Pons (tissue), 1 donor: ENCODE data around the gene RBM23.
A peak's percentile ranks its signal among the peaks of the same experiment; 100 is the strongest.
"Not testable (repeated sequence)": the region's sequence is repeated elsewhere in the genome, so short reads cannot be mapped to it uniquely, and the experiment has no call there.

Source experiments
- DNase-seq: peaks from one replicate; pipeline ENCODE4 v3.0.0-alpha.2; 2016; ENCODE audit warnings: low spot score

RBM23 gene

DNA sequence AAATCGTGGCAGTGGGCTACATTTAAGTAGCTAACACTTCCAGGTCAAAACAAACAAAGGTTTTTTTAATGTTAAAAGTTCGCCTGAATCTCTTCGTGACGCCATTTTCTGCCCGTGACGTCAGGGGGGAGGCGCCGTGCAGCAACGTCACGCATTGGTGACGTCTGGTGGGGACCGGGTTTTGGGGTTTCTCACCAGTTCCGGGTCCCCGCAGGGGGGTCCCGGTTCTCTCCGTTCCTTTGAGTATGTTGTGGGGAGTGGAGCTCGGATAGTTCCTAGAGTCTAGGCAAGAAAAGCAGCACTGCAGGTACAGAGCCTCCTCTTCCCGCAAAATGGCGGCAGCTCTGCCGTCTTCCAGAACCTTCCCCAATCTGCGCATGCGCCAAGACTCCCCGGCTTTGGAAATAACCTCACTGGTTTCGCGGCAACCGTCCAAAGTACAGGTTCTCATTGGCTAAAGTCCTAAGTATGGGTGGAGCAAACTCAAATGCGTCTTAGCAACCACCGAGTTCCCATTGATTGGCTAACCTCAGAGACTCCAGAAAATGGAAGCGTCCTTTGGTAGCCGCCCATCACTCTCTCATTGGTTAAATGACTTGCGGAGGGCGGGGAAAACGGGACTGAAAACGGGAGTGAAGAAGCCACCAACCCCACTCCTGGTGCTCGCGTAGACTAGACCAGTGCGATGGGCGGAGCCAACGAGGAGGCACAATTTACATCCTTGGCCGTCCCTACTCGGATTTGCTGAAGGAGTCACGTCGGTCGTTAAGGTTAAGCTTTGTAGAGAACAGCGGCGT, at the start of gene RBM23:
RBM23 (minus strand) TSS at position 346 of the 797 bp plus-strand sequence.
- peak; percentile 100 for DNase-seq

DNA sequence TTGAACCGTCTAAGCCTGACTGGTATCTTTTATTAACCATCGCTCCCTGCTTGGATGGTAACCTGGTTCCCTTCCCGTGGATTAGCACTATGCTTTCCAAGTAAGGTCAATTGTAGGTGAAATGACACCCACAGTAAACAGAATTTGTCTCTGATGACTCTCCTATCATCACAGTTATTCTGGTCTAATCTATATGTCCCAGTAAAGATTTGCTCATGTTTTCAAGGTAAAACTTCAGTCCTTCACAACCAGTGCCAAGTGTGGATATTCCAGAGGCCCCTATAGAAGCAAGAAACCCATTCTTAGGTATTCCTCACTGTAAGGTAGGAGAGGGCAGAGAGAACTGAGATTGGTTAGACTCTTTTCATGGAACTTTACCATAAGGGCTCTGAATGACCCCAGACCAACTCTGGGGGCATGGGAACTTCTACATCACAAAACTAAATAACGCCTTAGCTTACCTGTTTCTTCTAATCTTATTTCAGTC, 47.9 kb upstream of the RBM23 start:
- no peak for DNase-seq

DNA sequence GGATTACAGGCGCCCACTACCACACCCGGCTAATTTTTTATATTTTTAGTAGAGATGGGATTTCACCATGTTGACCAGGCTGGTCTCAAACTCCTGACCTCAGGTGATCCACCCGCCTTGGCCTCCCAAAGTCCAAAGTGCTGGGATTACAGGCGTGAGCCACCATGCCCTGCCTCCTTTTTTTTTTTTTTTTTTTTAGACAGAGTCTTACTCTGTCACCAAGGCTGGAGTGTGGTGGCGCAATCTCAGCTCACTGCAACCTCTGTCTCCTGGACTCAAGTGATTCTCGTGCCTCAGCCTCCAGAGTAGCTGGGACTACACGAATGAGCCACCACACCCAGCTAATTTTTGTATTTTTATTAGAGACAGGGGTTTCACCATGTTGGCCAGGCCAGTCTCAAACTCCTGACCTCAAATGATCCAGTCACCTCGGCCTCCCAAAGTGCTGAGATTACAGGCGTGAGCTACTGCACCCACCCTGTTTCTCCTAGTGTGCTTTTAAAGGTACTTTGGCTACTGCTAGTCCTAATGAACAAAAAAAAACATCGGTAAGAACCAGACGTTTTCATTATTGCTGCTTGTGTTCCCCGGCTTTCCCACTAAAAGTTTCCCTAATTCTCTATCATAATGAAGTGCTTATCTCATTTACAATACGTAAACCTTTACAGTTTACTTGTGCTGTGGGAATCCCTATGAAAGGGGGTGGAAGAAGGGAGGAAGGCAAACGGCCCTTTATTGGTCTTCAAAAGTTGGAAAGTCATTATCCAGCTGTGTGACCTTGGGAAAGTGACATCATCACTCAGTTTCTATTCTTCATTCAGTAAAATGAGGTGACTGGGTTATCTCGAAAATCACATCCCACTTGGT, 47.2 kb upstream of the RBM23 start:
- not testable (repeated sequence) for DNase-seq

DNA sequence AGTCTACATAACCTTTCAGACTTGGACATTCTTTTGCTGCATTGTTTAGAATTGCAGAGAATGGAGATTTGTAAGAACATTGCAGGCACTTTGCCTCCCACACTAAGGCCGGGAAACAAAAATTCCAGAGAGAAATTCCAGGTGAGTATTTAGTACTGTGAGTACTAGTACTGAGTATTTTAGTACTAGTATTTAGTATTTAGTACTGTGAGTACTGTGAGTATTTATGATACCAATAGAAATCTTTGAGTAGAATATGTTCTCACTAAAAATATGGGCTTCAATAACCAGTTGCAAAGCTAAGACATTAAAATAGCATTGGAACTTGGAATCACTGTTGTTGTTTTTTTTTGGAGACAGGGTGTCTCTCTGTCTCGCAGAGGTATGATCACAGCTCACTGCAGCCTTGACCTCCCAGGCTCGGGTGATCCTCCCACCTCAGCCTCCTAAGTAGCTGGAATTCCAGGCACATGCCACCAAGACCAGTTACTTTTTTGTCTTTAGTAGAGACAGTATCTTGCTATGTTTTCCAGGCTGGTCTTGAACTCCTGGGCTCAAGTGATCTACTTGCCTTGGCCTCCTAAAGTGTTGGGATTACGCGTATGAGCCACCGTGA, 43.2 kb upstream of the RBM23 start:
- no peak for DNase-seq

DNA sequence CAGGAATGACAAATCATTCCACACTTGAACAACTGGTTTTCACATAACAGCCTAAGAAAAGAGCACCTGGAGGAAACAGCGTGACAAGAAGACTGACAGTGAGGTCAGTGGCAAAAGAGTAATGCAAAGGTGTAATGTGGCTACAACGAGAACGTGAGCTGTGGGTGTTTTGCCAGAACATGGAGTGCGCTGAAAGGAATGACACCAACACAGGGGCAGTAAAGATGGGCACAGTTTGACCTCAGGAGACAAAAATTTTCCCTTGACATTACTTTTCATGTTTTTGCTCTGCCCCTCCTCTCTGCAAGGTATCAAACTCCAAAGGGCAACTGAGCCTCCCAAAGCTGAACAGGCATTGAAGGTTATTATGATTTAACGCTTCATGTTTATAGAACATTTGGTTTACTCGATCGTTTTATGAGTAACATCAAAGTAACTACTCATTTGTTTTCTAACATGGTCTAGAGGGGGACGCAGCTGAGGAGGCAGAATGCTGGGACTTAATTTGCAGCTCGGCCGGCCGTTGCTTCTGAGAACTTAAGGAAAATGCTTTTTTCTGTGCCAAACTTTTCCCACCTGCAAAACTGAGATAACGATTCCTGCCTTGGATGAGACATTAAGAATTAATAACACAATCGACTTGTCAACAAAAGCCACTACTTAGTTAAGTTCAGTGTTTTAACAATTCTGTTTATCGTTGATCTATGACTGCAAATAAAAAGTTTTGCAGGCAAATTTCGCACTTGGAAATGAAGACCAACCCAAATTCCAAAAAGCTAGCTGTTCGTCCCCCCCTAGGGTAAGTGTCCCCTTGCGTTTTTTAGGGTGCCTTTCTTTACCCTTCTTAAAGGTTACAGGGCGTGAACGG, 37.0 kb upstream of the RBM23 start:
- DNase-seq: no peak

DNA sequence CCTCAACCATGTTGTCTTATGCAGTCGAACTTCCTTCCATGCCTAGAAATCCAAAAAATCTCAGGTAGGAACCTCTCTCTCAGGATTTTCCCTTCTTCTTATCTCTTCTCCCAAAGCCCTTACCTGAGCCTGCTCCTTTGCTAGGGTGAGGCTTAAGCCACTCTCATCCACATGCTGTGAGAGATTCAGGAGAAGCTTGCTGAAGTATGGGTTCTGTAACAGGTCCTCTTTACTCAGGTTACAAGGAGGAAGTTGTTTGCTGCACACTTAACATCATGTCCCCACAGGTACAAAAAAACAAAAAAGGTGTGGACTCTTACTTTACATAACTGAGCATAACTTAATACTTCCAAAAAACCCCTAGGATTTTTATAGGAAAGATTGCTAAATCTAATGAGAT, 33.5 kb upstream of the RBM23 start:
- no peak for DNase-seq

DNA sequence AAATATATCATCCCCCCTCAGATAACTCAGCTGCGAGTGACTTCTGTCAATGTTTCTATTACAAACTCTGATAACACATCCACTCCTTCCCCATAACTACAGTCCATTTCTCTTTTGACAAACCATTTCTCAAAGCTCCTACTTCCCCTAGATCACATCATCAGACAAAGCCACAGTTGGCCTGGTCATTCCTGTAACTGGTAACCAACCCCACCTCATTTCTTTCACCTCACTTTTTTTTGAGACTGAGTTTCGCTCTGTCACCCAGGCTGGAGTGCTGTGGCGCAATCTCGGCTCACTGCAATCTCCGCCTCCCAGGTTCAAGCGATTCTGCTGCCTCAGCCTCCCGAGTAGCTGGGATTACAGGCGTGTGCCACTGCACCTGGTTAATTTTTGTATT, 32.8 kb upstream of the RBM23 start:
- DNase-seq: not testable (repeated sequence)

DNA sequence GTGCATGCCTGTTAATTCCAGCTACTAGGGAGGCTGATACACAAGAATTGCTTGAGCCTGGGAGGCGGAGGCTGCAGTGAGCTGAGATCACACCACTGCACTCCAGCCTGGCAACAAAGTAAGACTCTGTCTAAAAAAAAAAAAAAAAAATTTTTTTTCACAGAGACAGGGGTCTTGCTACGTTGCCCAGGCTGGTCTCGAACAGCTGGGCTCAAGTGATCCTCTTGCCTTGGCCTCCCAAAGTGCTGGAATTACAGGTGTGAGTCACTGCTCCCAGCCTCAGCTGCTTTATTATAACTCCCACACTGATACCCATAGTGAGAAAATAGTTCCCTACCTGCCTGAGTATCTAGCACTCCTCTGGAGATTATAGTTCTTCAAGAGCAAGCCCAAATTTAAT, 26.7 kb upstream of the RBM23 start:
- no peak for DNase-seq

DNA sequence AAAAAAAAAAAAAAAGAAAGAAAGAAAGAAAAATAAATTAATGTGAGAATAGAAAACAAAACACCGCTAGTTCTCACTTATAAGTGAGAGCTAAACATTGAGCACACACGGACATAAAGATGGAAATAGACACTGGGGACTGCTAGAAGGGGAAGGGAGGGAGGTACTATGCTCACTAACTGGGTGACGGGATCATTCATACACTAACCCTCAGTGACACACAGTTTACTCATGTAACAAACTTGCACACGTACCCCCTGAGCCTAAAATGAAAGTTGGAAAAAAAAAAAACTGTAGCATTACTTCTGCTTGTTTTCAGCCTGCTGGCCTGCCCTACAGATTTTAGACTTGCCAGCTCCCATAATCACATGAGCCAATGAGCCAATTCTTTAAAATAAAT, 20.7 kb upstream of the RBM23 start:
- DNase-seq: no peak

DNA sequence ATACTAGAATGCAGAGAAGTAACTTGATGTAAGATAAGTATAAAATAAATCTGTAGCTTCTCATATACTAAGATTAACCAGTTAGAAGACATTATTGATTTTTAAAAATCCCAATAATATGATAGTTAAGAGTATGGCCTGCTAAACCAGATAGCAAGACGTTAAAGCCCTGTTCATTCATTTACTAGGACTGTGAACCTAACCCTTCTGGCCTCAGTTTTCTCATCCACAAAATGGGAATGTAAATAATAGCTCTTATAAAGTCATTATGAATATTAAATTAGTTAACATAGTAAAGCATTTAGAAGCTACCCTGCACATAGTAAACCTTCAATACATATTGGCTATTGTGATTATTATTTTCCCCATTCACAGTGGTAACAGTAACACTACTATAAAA, 16.2 kb upstream of the RBM23 start:
- no peak for DNase-seq

DNA sequence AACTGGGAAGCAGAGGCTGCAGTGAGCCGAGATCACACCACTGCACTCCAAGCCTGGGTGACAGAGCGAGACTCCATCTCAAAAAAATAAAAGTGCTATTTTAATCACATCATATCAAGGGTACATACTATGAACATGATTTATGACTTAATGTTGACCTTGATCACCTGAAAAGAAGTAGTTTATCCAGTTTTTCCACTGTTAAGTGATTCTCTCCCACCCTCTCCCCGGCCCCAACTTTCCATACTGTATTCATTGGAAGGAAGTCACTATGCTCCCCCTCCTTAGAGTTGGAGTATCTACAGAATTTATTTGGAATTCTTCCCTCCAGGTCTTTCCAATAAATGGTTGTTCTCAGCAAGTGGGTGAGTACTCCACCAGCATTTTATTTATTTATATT, 13.2 kb upstream of the RBM23 start:
- DNase-seq: no peak

DNA sequence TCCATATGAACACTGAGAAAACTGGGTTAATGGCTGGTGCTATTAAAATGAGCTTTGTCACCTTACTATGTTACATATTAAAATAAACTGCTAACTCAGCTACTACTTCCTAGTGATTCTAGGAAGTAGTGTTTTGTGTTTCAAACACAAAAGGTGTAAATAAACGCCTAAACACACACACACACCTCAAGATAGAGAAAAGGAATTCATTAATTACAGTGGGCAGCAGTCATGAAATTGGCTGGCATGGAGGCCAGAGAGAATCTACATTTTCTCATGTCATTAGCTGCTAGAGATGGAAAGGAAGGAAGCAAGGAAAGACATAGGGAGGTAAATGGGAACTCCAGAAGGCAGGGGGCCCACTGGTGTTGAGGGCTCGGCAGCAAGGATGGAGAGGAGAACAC, 11.0 kb upstream of the RBM23 start:
- DNase-seq: no peak

DNA sequence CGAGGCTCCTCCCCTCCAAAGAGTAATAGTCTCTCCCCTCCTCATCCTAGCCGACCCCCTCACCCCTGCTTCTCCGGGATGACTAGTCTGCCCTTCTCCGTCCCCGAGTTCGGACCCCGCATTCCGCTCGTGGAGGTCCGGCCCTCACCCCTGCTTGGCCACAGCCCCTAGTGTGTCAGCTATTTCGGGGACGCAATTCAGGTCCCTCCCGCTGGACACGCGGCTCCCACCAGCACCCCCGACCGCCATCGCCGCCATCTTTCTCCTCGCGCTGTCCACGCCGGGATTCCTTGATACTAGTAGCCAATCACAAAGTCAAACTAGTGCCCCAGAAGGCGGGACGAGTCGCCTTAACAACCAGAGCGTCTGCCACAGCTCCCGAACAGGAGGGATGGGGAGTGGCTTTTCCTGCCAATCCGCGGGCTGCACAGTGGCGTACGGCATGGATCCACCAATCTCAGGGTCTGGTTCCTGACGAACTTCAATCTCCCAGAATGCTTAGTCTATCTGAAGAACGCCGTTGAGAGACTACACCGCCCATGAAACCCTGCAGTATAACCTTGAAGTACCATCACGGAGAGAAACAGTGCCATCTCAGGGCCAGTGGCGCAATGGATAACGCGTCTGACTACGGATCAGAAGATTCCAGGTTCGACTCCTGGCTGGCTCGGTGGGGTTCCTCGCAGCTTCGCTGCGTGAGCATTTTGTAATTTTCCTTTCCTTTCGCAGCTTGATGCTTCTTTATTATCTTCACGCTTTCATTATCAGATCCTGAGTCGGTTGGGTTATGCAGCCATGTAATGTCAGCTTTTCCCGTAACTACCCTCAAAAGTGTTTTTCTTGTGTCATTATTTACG, 10.4 kb upstream of the RBM23 start, which contains the start of gene PRMT5:
PRMT5 (minus strand) TSS at position 273 of the 857 bp plus-strand sequence; CDS start at position 258, 15 bp downstream.
- peak; percentile 100 for DNase-seq

DNA sequence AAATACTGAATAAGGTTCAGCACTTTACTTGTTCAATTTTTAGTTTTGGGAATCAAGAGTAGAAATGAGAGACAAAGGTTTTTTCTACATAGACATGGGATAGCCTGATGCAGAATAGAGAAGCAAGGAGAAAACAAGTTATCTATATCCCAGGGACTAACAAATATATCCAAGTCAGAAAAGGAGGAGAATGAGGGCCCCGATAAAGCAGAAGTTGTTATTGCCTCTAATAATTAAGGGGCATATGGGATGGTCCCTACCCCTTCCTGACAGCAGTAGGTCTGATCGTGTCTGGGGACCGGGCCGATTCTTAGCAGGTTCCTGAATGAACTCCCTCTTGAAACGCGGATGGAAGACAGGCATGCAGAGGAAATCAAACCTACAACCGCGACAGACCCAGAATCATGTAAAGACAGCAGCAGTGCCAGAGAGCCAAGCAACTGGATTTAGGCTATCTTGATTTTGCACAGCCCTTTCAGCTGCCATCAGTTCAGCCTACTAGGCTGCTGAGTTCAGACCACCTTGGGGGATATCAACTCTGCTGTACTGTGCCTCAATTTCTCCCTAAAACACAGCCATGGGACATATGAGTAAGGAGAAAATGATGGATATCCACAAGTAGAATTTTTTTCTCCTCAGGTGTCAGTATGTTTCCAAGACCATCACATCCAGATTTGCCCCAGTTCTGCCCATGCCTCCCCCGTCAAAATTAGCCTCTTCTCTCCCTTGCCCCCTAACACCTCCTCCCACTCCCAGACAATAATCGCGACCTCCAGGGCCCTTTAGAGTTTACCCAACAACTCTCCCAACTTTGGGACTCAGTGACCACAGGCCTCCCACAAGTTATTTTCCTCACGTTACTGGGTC, 9.5 kb upstream of the RBM23 start:
- DNase-seq: no peak

DNA sequence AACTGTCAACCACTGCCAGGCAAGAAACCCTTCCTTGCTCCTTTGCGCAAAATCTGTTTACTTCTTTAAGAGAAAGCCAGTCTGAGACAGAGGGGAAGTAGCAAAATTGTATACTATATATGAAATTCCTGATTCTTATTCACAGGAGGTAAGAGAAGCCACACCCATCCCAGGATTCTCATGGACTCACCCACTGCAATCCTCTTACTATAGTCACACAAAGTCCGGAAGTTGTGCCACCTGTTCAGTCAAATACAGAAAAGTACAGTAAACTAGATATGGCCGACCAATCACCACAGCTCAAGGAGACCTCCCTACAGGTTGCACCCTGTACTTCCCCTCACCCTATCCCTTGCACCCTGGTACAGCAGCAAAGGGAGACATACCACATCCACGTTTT, 7.4 kb upstream of the RBM23 start:
- no peak for DNase-seq

DNA sequence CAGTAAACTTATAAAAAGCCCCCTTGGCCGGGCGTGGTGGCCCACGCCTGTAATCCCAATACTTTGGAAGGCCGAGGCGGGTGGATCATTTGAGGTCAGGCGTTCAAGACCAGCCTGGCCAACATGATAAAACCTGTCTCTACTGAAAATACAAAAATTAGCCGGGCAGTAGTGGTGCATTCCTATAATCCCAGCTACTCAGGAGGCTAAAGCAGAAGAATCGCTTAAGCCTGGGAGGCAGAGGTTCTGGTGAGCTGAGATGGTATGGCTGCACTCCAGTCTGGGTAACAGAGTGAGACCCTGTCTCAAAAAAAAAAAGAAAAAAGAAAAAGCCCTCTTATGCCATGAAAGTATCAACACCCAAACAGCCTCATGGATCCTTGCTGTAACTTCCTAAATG, 6.6 kb upstream of the RBM23 start:
- DNase-seq: no peak

DNA sequence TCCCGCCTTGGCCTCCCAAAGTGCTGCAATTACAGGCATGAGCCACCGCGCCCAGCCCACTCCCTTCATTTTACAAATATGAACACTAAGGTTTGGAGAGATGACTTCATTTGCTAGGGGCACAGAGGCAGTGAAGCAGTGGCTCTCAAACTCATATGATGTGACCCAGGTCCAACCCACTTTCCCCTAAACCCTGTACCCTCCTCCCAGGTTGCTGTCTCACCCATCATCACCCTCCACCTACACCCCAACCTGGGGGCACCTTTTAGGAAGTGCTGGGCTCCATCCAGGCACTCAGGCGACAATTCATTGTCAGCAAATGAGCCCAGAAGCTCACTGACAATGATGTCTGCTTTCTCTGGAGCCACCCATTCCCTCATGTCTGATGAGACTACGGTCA, 4.8 kb upstream of the RBM23 start:
- DNase-seq: no peak

DNA sequence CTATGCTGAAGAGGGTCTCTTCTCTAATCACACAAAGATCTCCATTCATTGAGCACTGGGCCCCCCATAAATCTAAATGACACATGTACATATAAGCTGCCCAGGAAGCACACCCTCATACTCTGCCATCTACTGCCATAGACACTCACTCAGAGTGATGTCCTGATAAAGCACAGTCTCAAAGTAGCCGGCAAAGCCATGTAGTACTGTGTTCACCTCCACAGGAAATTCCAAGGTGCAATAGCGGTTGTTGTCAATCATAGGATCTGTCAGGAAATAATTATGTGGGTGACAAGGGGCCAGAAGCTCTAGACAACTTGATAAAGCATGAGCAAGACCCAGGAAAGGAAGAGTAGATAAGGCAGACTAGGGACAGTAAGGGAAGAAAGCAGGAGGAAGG, 3.3 kb upstream of the RBM23 start:
- DNase-seq: no peak

DNA sequence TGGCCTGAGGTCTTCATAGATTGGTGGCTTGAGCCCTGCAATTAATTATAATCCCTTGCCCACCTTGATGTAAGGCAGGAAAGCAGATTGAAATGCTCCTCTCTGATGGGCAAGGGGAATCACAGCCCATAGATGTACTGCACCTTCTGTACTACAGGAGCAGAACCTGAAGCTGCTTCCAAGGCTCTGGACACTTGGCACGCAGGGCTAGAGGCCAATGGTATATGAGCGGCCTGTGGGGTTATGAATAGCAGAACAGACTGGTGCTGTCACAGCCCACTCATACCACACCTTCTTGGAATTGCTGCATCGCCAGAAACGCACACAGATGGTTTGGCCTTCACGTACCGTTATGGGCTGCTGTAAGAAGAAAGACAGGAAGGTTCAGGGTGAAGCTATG, 1.7 kb upstream of the RBM23 start:
- DNase-seq: no peak

DNA sequence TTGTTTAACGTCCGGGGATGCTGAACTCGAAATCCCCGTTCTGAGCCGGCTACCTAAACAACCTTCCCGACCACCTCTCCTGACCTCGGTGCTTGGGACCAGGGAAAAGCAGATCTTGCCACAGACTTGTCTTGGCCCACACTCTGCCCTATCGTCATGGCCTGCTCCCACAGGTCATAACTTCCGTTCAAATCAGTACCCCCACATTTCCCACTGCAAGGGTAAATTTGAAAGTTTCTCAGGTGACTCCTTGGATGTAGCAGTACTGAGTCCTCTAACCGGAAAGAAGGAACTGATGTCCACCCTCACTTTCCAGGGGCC, 612 bp upstream of the RBM23 start:
- no peak for DNase-seq
